Gastroesophageal sphincter (tissue), 3 donors: ENCODE data around the gene SNUPN.

Source experiments
- CTCF ChIP-seq, 4 experiments: fragments of 200-600 bp in 2 of 4; fragments of 450-650 bp in 2 of 4; sonication (generic) in 1 of 4; IDR thresholded peaks; one replicate each; pipeline ENCODE4 v1.5.1; 2017 to 2019; ENCODE audit warnings: antibody characterized with exemption in 4 of 4, mild to moderate bottlenecking in 2 of 4, moderate library complexity in 2 of 4
- POLR2AphosphoS5 ChIP-seq: sonication (generic); formaldehyde crosslinking; IDR thresholded peaks from one replicate; pipeline ENCODE4 v1.6.1; 2017; ENCODE audit warnings: antibody characterized with exemption

GRCh38 chr15:75589071-75589470 is 36.5 kb downstream of the SNUPN start:
- TF ChIP-seq POLR2AphosphoS5 = no peak
- no peak for TF ChIP-seq CTCF (IDR thresholded peaks at IDR 0.05)
